GM03348 (cell line): ENCODE measurements around the gene MMP28.
A peak's percentile ranks its signal among the peaks of the same experiment; 100 is the strongest.
"Not testable (repeated sequence)": the region's sequence is repeated elsewhere in the genome, so short reads cannot be mapped to it uniquely, and the experiment has no call there.

Source experiments
- DNase-seq: peaks from one replicate; pipeline ENCODE4 v3.0.0; 2012; ENCODE audit warnings: low spot score

MMP28 gene

GRCh38 chr17:35765756-35766488 lies 29.5 kb downstream of the MMP28 start:
- DNase-seq = no peak

GRCh38 chr17:35765086-35765710 lies 30.2 kb downstream of the MMP28 start:
- peak; percentile 34 for DNase-seq

- peak; percentile 95 for DNase-seq
Measured at GRCh38 chr17:35764123-35764991, 31.1 kb downstream of the MMP28 start.

- DNase-seq = no peak
Measured at GRCh38 chr17:35763767-35764122, 31.7 kb downstream of the MMP28 start.

- DNase-seq = no peak
Measured at GRCh38 chr17:35761601-35762000, 33.8 kb downstream of the MMP28 start.

GRCh38 chr17:35760587-35760986 lies 34.9 kb downstream of the MMP28 start, which contains the start of gene C17orf50:
TSS of gene C17orf50 (plus strand) at chr17:35760887. CDS start at chr17:35760942, 55 bp downstream.
- no peak for DNase-seq

- DNase-seq = no peak
Measured at GRCh38 chr17:35757243-35757642, 38.2 kb downstream of the MMP28 start.

GRCh38 chr17:35752945-35753764 lies 42.3 kb downstream of the MMP28 start, which contains the start of gene GAS2L2:
TSS of gene GAS2L2 (minus strand) at chr17:35753239. CDS start at chr17:35752850, 389 bp downstream.
- no peak for DNase-seq

- no peak for DNase-seq
Measured at GRCh38 chr17:35752471-35752870, 43.0 kb downstream of the MMP28 start.

GRCh38 chr17:35751541-35751940 lies 43.9 kb downstream of the MMP28 start:
- not testable (repeated sequence) for DNase-seq

- peak; percentile 39 for DNase-seq
Measured at GRCh38 chr17:35750526-35751395, 44.7 kb downstream of the MMP28 start.

- DNase-seq = peak; percentile 61
Measured at GRCh38 chr17:35749560-35750412, 45.7 kb downstream of the MMP28 start.

- no peak for DNase-seq
Measured at GRCh38 chr17:35748979-35749378, 46.5 kb downstream of the MMP28 start.

- no peak for DNase-seq
Measured at GRCh38 chr17:35748341-35748841, 47.0 kb downstream of the MMP28 start.

GRCh38 chr17:35747540-35748017 lies 47.9 kb downstream of the MMP28 start:
- DNase-seq = peak; percentile 90

GRCh38 chr17:35745749-35746320 lies 49.6 kb downstream of the MMP28 start:
- DNase-seq = no peak

GRCh38 chr17:35745246-35745645 lies 50.2 kb downstream of the MMP28 start:
- DNase-seq = no peak

GRCh38 chr17:35744830-35745229 lies 50.6 kb downstream of the MMP28 start:
- DNase-seq = no peak
